Measurements from ENCODE around the gene GRIK5. TPM values are rescaled to one million over a fixed set of nuclear protein-coding genes. Genes with fewer than 3 reads are reported as not detected.
A peak's percentile ranks its signal among the peaks of the same experiment; 100 is the strongest.

GRIK5 gene
- total and polyA plus RNA-seq, 2 donors (not counting 3 experiments of a cell fraction or from before 2014, with no cell fraction given) = 0.80 to 2.2 TPM

DNA sequence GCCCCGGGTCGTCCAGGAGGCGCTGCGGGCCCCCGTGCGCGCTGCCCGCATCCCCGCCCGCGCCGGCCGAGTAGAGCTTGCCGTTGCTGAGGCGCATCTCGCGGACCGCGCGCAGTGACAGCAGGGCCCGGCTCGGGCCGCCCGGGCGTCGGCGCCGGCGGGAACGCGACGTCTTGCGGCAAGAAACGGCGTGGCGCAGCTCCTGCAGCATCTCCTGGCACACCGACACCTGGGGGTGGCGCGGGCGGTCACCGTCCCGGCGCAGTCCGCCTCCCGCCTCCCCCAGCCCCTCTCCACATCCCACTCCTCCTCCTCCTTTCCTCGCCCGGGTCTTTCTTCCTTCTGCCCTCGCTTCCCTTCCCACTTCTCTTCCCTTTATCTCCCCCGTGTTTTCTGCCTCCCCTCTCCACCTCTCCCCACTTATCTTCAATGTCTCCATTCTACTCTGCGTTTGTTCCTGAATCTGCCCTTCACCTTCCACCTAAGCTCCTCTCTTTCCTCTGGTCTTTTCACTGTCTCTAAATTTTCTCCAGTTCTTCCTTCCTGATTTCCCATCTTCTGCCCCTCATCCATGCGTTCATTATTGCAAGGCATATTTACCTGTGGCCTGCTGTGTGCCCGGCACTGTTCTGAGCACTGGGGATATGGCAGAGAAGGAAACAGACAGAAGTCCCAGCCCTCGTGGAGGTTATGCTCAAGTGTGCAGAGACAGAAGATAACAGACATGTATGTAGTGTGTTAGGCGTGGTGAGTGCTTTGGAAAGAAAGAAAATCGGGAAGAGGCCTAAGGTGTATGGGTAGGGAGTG, 70.7 kb downstream of the GRIK5 start:
- Histone ChIP-seq H3K4me2 (ENCODE audit: insufficient read depth, low read length) (no peak overlapping the region), H3K36me3 (ENCODE audit: control insufficient read depth in 2 of 2, extremely low read depth in 1 of 2, insufficient read depth in 2 of 2, low read length in 2 of 2) (no peaks in the 10 kb centered on the region), H3K27me3 (ENCODE audit: control insufficient read depth in 2 of 2, insufficient read depth in 2 of 2, low read length in 2 of 2) (peaks cover 19 to 30% of the 10 kb centered on the region in 2 experiments), H4K20me1 (replicated peaks; ENCODE audit: control insufficient read depth, extremely low read depth, insufficient read depth, low read length) (no peaks in the 10 kb centered on the region), H3K9me3 (replicated peaks; ENCODE audit: control insufficient read depth, insufficient read depth, low read length) (no peaks in the 10 kb centered on the region), H3K79me2 (ENCODE audit: control insufficient read depth, insufficient read depth, low read length) (no peaks in the 10 kb centered on the region), H3K9me1 (replicated peaks; ENCODE audit: control insufficient read depth, extremely low read depth, insufficient read depth, low read length) (no peaks in the 10 kb centered on the region), H2AFZ (ENCODE audit: low read depth, low read length) (no peak overlapping the region), H3K4me1 (ENCODE audit: control insufficient read depth, extremely low read depth, insufficient read depth, low read length) (no peaks in the 10 kb centered on the region), H3K27ac (ENCODE audit: insufficient read depth, low read depth, low read length) (no peak overlapping the region), H3K9ac (replicated peaks; ENCODE audit: extremely low read depth, insufficient read depth, low read length) (no peak overlapping the region), H3K4me3 (replicated peaks in 1 of 3; ENCODE audit: insufficient read depth in 1 of 3, low read depth in 1 of 3, low read length in 3 of 3) (no peak overlapping the region)
- POLR2A ChIA-PET = no interaction called here
- no peak for FAIRE-seq
- dilution Hi-C loops (cut with MboI; ENCODE audit: extremely low pct_ligation_motif_present, low sequenced_read_pairs) = no loop called here
- intact Hi-C loops (cut with micrococcal nuclease) = no loop called here
- DNase-seq (ENCODE audit: low read depth, low spot score) = no peak
- TF ChIP-seq EZH2 (IDR thresholded peaks at IDR 0.05; ENCODE audit: borderline replicate concordance, low read depth, low read length, severe bottlenecking) (peak; percentile 94), MAX (IDR thresholded peaks at IDR 0.05; ENCODE audit: insufficient read depth, insufficient read length) (no peak), POLR2A (IDR thresholded peaks at IDR 0.05; ENCODE audit: low read depth, low read length) (no peak)
- CTCF ChIA-PET = interaction anchor here (0.5 to 2.0 kb wide), 5 partner anchors 11 to 1097 kb away, joined by 3 to 9 read pairs (median 3); no protein-coding TSS in a partner anchor
- BruUV-seq (replicated peaks) = no TSS peak

- Histone ChIP-seq H4K20me1 (replicated peaks; ENCODE audit: control insufficient read depth, extremely low read depth, insufficient read depth, low read length) (no peaks in the 10 kb centered on the region), H3K9me1 (replicated peaks; ENCODE audit: control insufficient read depth, extremely low read depth, insufficient read depth, low read length) (no peaks in the 10 kb centered on the region), H3K9ac (replicated peaks; ENCODE audit: extremely low read depth, insufficient read depth, low read length) (no peak overlapping the region), H3K4me1 (ENCODE audit: control insufficient read depth, extremely low read depth, insufficient read depth, low read length) (no peaks in the 10 kb centered on the region), H3K9me3 (replicated peaks; ENCODE audit: control insufficient read depth, insufficient read depth, low read length) (no peaks in the 10 kb centered on the region), H2AFZ (ENCODE audit: low read depth, low read length) (no peak overlapping the region), H3K36me3 (ENCODE audit: control insufficient read depth in 2 of 2, extremely low read depth in 1 of 2, insufficient read depth in 2 of 2, low read length in 2 of 2) (no peaks in the 10 kb centered on the region), H3K4me2 (ENCODE audit: insufficient read depth, low read length) (no peak overlapping the region), H3K4me3 (replicated peaks in 1 of 3; ENCODE audit: insufficient read depth in 1 of 3, low read depth in 1 of 3, low read length in 3 of 3) (no peak overlapping the region), H3K27me3 (ENCODE audit: control insufficient read depth in 2 of 2, insufficient read depth in 2 of 2, low read length in 2 of 2) (peaks cover 19 to 30% of the 10 kb centered on the region in 2 experiments), H3K27ac (ENCODE audit: insufficient read depth, low read depth, low read length) (no peak overlapping the region), H3K79me2 (ENCODE audit: control insufficient read depth, insufficient read depth, low read length) (no peaks in the 10 kb centered on the region)
- intact Hi-C loops (cut with micrococcal nuclease) (loop anchor here (1.0 kb wide), 1 partner anchor 94 kb away; no protein-coding TSS in a partner anchor), dilution Hi-C loops (cut with MboI; ENCODE audit: extremely low pct_ligation_motif_present, low sequenced_read_pairs) (no loop called here)
- ChIA-PET CTCF (interaction anchor here (0.5 to 2.0 kb wide), 2 partner anchors 36 to 1096 kb away, joined by 3 to 9 read pairs; no protein-coding TSS in a partner anchor), POLR2A (no interaction called here)
- no peak for FAIRE-seq
- no peak for DNase-seq (ENCODE audit: low read depth, low spot score)
- no TSS peak for BruUV-seq (replicated peaks)
- TF ChIP-seq JUN (IDR thresholded peaks at IDR 0.05; ENCODE audit: borderline replicate concordance, insufficient read depth, insufficient read length, low read depth) = no peak
- TF ChIP-seq EZH2 (IDR thresholded peaks at IDR 0.05; ENCODE audit: borderline replicate concordance, low read depth, low read length, severe bottlenecking) = peak; percentile 71
- no peak for TF ChIP-seq GATA2 (IDR thresholded peaks at IDR 0.05; ENCODE audit: insufficient read depth, insufficient read length, low read depth, low read length)
- TF ChIP-seq FOS (IDR thresholded peaks at IDR 0.05; ENCODE audit: borderline replicate concordance, insufficient read depth, low read length) = no peak
- no peak for TF ChIP-seq POLR2AphosphoS5 (IDR thresholded peaks at IDR 0.05; ENCODE audit: insufficient read depth, low read depth, low read length)
- TF ChIP-seq MAX (IDR thresholded peaks at IDR 0.05; ENCODE audit: insufficient read depth, insufficient read length) = no peak
- TF ChIP-seq MYC (IDR thresholded peaks at IDR 0.05; ENCODE audit: low read depth, low read length) = no peak
- TF ChIP-seq, protein P1, sequence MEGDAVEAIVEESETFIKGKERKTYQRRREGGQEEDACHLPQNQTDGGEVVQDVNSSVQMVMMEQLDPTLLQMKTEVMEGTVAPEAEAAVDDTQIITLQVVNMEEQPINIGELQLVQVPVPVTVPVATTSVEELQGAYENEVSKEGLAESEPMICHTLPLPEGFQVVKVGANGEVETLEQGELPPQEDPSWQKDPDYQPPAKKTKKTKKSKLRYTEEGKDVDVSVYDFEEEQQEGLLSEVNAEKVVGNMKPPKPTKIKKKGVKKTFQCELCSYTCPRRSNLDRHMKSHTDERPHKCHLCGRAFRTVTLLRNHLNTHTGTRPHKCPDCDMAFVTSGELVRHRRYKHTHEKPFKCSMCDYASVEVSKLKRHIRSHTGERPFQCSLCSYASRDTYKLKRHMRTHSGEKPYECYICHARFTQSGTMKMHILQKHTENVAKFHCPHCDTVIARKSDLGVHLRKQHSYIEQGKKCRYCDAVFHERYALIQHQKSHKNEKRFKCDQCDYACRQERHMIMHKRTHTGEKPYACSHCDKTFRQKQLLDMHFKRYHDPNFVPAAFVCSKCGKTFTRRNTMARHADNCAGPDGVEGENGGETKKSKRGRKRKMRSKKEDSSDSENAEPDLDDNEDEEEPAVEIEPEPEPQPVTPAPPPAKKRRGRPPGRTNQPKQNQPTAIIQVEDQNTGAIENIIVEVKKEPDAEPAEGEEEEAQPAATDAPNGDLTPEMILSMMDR (IDR thresholded peaks at IDR 0.05; ENCODE audit: extremely low read depth in 1 of 2, insufficient read depth in 1 of 2, low read depth in 1 of 2, low read length in 2 of 2) = peak; percentile 72 to 82
- no peak for TF ChIP-seq POLR2A (IDR thresholded peaks at IDR 0.05; ENCODE audit: low read depth, low read length)
Observed at GRCh38 chr19:41998246-41999020, 71.6 kb downstream of the GRIK5 start.

Measured in endothelial cell of umbilical vein (primary cell).